ENCODE measurements around the gene TMX2.
"Not testable (repeated sequence)": the region's sequence is repeated elsewhere in the genome, so short reads cannot be mapped to it uniquely, and the experiment has no call there.

Gene TMX2

GRCh38 chr11:57681168-57681567 lies 31.2 kb upstream of the TMX2 start:
- Histone ChIP-seq H3K4me1 (ENCODE audit: control insufficient read depth, insufficient read depth, low read length) (peaks cover 3% of the 10 kb centered on the region), H3K9me3 (replicated peaks; ENCODE audit: low read length) (no peaks in the 10 kb centered on the region), H3K9ac (ENCODE audit: low read depth, low read length) (no peak overlapping the region), H3K27me3 (ENCODE audit: control insufficient read depth, insufficient read depth, low read length) (no peaks in the 10 kb centered on the region), H3K4me3 (ENCODE audit: low read length) (no peak overlapping the region), H3K4me2 (ENCODE audit: low read length) (no peak overlapping the region), H3K36me3 (ENCODE audit: insufficient read depth, low read length) (peaks cover 45% of the 10 kb centered on the region)

- not testable (repeated sequence) for H3K9me3 ChIP-seq (replicated peaks; ENCODE audit: low read length); H3K4me2 ChIP-seq (ENCODE audit: low read length); H3K27me3 ChIP-seq (ENCODE audit: control insufficient read depth, insufficient read depth, low read length); H3K4me1 ChIP-seq (ENCODE audit: control insufficient read depth, insufficient read depth, low read length); H3K9ac ChIP-seq (ENCODE audit: low read depth, low read length); H3K4me3 ChIP-seq (ENCODE audit: low read length)
- H3K36me3 ChIP-seq (ENCODE audit: insufficient read depth, low read length), result peaks cover 55% of the 10 kb centered on the region
Measured at GRCh38 chr11:57690474-57690873, 21.9 kb upstream of the TMX2 start.

- H3K36me3 ChIP-seq (ENCODE audit: insufficient read depth, low read length), result peaks cover 71% of the 10 kb centered on the region
- no peak overlapping the region for H3K4me3 ChIP-seq (ENCODE audit: low read length)
- no peaks in the 10 kb centered on the region for H3K9me3 ChIP-seq (replicated peaks; ENCODE audit: low read length)
- no peak overlapping the region for H3K9ac ChIP-seq (ENCODE audit: low read depth, low read length)
- H3K27me3 ChIP-seq (ENCODE audit: control insufficient read depth, insufficient read depth, low read length), result no peaks in the 10 kb centered on the region
- H3K4me2 ChIP-seq (ENCODE audit: low read length), result no peak overlapping the region
- H3K4me1 ChIP-seq (ENCODE audit: control insufficient read depth, insufficient read depth, low read length), result no peaks in the 10 kb centered on the region
Measured at GRCh38 chr11:57698843-57699365, 13.5 kb upstream of the TMX2 start.

DNA sequence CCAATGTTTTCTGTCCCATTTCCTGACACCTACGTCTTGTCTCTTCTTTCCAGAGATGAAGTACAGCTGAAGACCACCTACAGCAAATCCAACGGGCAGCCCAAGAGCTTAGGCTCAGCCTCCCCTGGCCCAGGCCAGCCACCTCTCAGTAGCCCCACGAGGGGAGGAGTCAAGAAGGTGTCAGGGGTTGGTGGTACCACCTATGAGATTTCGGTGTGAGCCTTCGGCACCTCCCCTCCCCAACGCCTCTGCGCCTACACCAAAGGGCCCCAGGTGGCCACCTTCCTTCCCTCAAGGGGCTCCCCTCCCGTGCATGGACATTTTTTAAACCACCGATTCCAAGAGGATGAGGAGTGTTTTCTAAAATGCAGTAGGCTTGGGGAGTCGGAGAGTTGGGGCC lies 12.6 kb upstream of the TMX2 start:
- Histone ChIP-seq H3K9ac (ENCODE audit: low read depth, low read length) (no peak overlapping the region), H3K27me3 (ENCODE audit: control insufficient read depth, insufficient read depth, low read length) (no peaks in the 10 kb centered on the region), H3K4me1 (ENCODE audit: control insufficient read depth, insufficient read depth, low read length) (no peaks in the 10 kb centered on the region), H3K36me3 (ENCODE audit: insufficient read depth, low read length) (peaks cover 72% of the 10 kb centered on the region), H3K9me3 (replicated peaks; ENCODE audit: low read length) (no peaks in the 10 kb centered on the region), H3K4me3 (ENCODE audit: low read length) (no peak overlapping the region), H3K4me2 (ENCODE audit: low read length) (no peak overlapping the region)

- H3K4me2 ChIP-seq (ENCODE audit: low read length), result no peak overlapping the region
- peaks cover 73% of the 10 kb centered on the region for H3K36me3 ChIP-seq (ENCODE audit: insufficient read depth, low read length)
- no peak overlapping the region for H3K4me3 ChIP-seq (ENCODE audit: low read length)
- no peaks in the 10 kb centered on the region for H3K9me3 ChIP-seq (replicated peaks; ENCODE audit: low read length)
- H3K4me1 ChIP-seq (ENCODE audit: control insufficient read depth, insufficient read depth, low read length), result no peaks in the 10 kb centered on the region
- H3K27me3 ChIP-seq (ENCODE audit: control insufficient read depth, insufficient read depth, low read length), result no peaks in the 10 kb centered on the region
- no peak overlapping the region for H3K9ac ChIP-seq (ENCODE audit: low read depth, low read length)
Measured at GRCh38 chr11:57700425-57700824, 12.0 kb upstream of the TMX2 start.

- no peaks in the 10 kb centered on the region for H3K9me3 ChIP-seq (replicated peaks; ENCODE audit: low read length)
- H3K36me3 ChIP-seq (ENCODE audit: insufficient read depth, low read length), result peaks cover 56% of the 10 kb centered on the region
- H3K27me3 ChIP-seq (ENCODE audit: control insufficient read depth, insufficient read depth, low read length), result no peaks in the 10 kb centered on the region
- no peak overlapping the region for H3K9ac ChIP-seq (ENCODE audit: low read depth, low read length)
- no peaks in the 10 kb centered on the region for H3K4me1 ChIP-seq (ENCODE audit: control insufficient read depth, insufficient read depth, low read length)
- no peak overlapping the region for H3K4me2 ChIP-seq (ENCODE audit: low read length)
- H3K4me3 ChIP-seq (ENCODE audit: low read length), result no peak overlapping the region
Measured at GRCh38 chr11:57703341-57703740, 9.1 kb upstream of the TMX2 start.

DNA sequence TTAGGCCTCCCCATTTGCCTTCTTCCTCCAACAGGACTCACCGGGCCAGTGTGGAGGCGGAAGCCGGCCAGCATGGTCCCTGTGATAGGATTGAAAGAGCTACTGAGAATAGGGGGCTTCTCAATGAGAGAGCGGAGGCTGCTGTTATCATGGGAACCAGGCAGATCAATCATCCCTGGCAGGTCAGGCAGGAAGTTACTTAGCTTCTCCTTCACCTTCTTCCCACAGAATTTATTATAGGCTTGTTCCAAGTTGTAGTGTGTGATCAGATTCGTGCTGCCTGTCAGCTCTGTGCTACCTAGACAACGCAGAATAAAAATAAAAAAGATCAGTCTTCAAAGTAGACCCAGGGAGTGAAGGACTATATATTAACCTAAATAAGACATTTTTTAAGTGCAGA lies 7.5 kb upstream of the TMX2 start:
- Histone ChIP-seq H3K36me3 (ENCODE audit: insufficient read depth, low read length) (peaks cover 46% of the 10 kb centered on the region), H3K4me2 (ENCODE audit: low read length) (no peak overlapping the region), H3K27me3 (ENCODE audit: control insufficient read depth, insufficient read depth, low read length) (no peaks in the 10 kb centered on the region), H3K9ac (ENCODE audit: low read depth, low read length) (no peak overlapping the region), H3K9me3 (replicated peaks; ENCODE audit: low read length) (no peaks in the 10 kb centered on the region), H3K4me1 (ENCODE audit: control insufficient read depth, insufficient read depth, low read length) (no peaks in the 10 kb centered on the region), H3K4me3 (ENCODE audit: low read length) (no peak overlapping the region)

GRCh38 chr11:57705432-57705831 lies 7.0 kb upstream of the TMX2 start:
- peaks cover 43% of the 10 kb centered on the region for H3K36me3 ChIP-seq (ENCODE audit: insufficient read depth, low read length)
- not testable (repeated sequence) for H3K27me3 ChIP-seq (ENCODE audit: control insufficient read depth, insufficient read depth, low read length); H3K4me2 ChIP-seq (ENCODE audit: low read length); H3K9ac ChIP-seq (ENCODE audit: low read depth, low read length); H3K4me1 ChIP-seq (ENCODE audit: control insufficient read depth, insufficient read depth, low read length); H3K4me3 ChIP-seq (ENCODE audit: low read length); H3K9me3 ChIP-seq (replicated peaks; ENCODE audit: low read length)

DNA sequence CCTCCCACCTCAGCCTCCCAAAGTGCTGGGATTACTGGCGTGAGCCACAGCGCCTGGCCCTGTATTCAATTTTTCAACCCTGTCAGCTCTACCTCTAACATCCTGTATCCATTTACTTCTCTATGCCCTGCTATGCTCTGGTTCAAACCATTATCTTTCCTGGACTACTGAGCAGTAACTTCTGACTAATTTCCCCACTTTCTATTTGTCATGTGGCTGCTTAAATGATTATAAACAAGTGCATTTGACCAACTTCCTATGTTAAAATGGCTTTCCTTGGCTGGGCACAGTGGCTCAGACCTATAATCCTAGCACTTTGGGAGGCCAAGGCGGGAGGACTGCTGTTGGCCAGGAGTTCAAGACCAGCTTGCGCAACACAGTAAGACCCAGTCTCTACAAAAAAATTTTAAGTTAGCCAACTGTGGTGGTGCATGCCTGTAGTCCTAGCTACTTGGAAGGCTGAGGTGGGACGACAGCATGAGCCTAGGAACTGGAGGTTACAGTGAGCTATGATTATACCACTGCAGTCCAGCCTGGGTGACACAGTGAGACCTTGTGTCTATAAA lies 2.5 kb upstream of the TMX2 start:
- no peak overlapping the region for H3K4me2 ChIP-seq (ENCODE audit: low read length)
- H3K9me3 ChIP-seq (replicated peaks; ENCODE audit: low read length), result no peaks in the 10 kb centered on the region
- H3K36me3 ChIP-seq (ENCODE audit: insufficient read depth, low read length), result peaks cover 9% of the 10 kb centered on the region
- H3K9ac ChIP-seq (ENCODE audit: low read depth, low read length), result no peak overlapping the region
- peaks cover 19% of the 10 kb centered on the region for H3K4me1 ChIP-seq (ENCODE audit: control insufficient read depth, insufficient read depth, low read length)
- H3K27me3 ChIP-seq (ENCODE audit: control insufficient read depth, insufficient read depth, low read length), result no peaks in the 10 kb centered on the region
- no peak overlapping the region for H3K4me3 ChIP-seq (ENCODE audit: low read length)

DNA sequence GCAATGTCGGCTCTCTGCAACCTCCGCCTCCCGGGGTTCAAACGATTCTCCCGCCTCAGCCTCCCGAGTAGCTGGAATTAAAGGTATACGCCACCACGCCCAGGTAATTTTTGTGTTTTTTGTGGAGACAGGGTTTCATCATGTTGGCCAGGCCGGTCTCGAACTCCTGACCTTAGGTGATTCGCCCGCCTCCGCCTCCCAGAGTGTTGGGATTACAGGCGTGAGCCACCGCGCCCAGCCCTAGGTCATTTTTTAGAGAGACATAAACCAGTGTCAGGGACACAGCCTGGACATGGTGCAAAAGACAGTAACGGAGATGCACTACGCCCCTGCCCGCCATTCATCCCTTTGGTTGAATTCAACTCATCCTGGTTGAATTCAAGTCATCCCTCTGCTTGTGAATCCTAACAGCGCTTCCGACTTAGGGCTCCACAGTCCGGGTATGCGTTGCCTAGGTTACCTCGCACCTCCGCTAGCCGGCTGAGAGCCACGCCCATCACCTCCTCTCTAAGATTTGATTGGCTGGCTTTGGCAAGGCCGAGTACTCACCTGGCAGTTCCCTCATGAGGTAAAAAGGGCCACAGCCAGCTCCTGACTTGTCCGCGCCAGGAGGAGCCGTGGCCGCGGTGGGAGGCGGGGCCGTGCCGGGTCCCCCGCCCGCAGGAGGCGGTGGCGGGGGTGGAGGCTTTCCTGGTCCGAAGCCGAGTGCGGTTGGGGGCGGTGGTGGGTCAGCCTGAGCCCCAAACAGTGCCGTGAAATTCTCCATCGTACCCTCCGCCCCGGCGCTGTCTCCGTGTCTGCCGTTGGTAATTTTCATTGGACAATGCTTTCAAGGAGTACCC lies 758 bp upstream of the TMX2 start, which contains the start of gene MED19:
Gene MED19 (minus strand): TSS at position 802 of the 842 bp plus-strand sequence. CDS start 36 bp downstream, at position 766.
- Histone ChIP-seq H3K9me3 (replicated peaks; ENCODE audit: low read length) (no peaks in the 10 kb centered on the region), H3K4me1 (ENCODE audit: control insufficient read depth, insufficient read depth, low read length) (peaks cover 19% of the 10 kb centered on the region), H3K27me3 (ENCODE audit: control insufficient read depth, insufficient read depth, low read length) (no peaks in the 10 kb centered on the region), H3K4me2 (ENCODE audit: low read length) (peak within 1 kb of the TSS; percentile 89), H3K4me3 (ENCODE audit: low read length) (peak within 1 kb of the TSS; percentile 85), H3K9ac (ENCODE audit: low read depth, low read length) (peak within 1 kb of the TSS; percentile 89), H3K36me3 (ENCODE audit: insufficient read depth, low read length) (peaks cover 6% of the 10 kb centered on the region)

DNA sequence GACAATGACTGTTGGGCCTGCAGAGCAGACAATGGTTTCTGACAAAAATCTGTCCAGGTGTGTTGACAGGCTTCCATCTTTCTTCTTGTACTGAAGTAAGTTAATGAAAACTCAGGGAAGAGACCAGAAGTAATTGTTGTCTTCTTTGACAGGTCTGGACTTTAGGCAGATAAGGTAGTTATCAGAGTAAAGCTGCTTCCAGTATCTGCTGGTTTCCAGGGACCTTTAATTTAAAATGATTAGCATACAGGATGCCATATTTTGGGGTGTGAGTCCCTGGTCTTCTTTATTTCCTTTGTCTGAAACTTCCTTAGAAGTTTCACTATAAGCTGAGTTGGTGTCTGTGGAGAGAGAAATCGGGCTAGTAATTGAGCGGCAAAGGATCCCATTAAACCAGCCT lies 1.4 kb downstream of the TMX2 start:
- no peaks in the 10 kb centered on the region for H3K27me3 ChIP-seq (ENCODE audit: control insufficient read depth, insufficient read depth, low read length)
- no peaks in the 10 kb centered on the region for H3K9me3 ChIP-seq (replicated peaks; ENCODE audit: low read length)
- H3K36me3 ChIP-seq (ENCODE audit: insufficient read depth, low read length), result peaks cover 1% of the 10 kb centered on the region
- H3K4me1 ChIP-seq (ENCODE audit: control insufficient read depth, insufficient read depth, low read length), result peaks cover 19% of the 10 kb centered on the region
- H3K4me2 ChIP-seq (ENCODE audit: low read length), result peak overlapping the region; percentile 84
- peak overlapping the region; percentile 87 for H3K9ac ChIP-seq (ENCODE audit: low read depth, low read length)
- H3K4me3 ChIP-seq (ENCODE audit: low read length), result peak overlapping the region; percentile 83

DNA sequence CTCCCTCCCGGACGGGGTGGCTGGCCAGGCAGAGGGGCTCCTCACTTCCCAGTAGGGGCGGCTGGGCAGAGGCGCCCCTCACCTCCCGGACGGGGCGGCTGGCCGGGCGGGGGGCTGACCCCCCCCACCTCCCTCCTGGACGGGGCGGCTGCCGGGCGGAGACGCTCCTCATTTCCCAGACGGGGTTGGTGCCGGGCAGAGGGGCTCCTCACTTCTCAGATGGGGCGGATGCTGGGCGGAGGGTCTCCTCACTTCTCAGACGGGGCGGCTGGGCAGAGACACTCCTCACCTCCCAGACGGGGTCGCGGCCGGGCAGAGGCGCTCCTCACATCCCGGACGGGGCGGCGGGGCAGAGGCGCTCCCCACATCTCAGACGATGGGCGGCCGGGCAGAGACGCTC lies 4.3 kb downstream of the TMX2 start:
- not testable (repeated sequence) for H3K27me3 ChIP-seq (ENCODE audit: control insufficient read depth, insufficient read depth, low read length); H3K36me3 ChIP-seq (ENCODE audit: insufficient read depth, low read length); H3K4me2 ChIP-seq (ENCODE audit: low read length); H3K4me3 ChIP-seq (ENCODE audit: low read length); H3K9me3 ChIP-seq (replicated peaks; ENCODE audit: low read length); H3K4me1 ChIP-seq (ENCODE audit: control insufficient read depth, insufficient read depth, low read length); H3K9ac ChIP-seq (ENCODE audit: low read depth, low read length)
